Measurements from ENCODE around the gene TACC2.

TACC2 gene

GRCh38 chr10:122154031-122154544, 165.1 kb downstream of the TACC2 start:
- no peaks in the 10 kb centered on the region for H3K36me3 ChIP-seq (ENCODE audit: control insufficient read depth, insufficient read depth, low read length)
- DNase-seq: no peak
- H3K27ac ChIP-seq (ENCODE audit: insufficient read depth, low read length, poor library complexity, severe bottlenecking): no peak overlapping the region
- no peaks in the 10 kb centered on the region for H3K4me1 ChIP-seq (ENCODE audit: control insufficient read depth, insufficient read depth, low read length, poor library complexity, severe bottlenecking)
- no peak overlapping the region for H3K4me3 ChIP-seq (ENCODE audit: insufficient read depth, low read depth, low read length, poor library complexity, severe bottlenecking)
- H3K9me3 ChIP-seq (ENCODE audit: control insufficient read depth, low read length): no peaks in the 10 kb centered on the region
- H3K27me3 ChIP-seq (replicated peaks; ENCODE audit: control insufficient read depth, insufficient read depth, low read length, poor library complexity, severe bottlenecking): no peaks in the 10 kb centered on the region

GRCh38 chr10:122154545-122155366, 165.8 kb downstream of the TACC2 start:
- H3K4me1 ChIP-seq (ENCODE audit: control insufficient read depth, insufficient read depth, low read length, poor library complexity, severe bottlenecking): no peaks in the 10 kb centered on the region
- no peaks in the 10 kb centered on the region for H3K36me3 ChIP-seq (ENCODE audit: control insufficient read depth, insufficient read depth, low read length)
- no peak overlapping the region for H3K27ac ChIP-seq (ENCODE audit: insufficient read depth, low read length, poor library complexity, severe bottlenecking)
- H3K4me3 ChIP-seq (ENCODE audit: insufficient read depth, low read depth, low read length, poor library complexity, severe bottlenecking): no peak overlapping the region
- H3K9me3 ChIP-seq (ENCODE audit: control insufficient read depth, low read length): no peaks in the 10 kb centered on the region
- no peaks in the 10 kb centered on the region for H3K27me3 ChIP-seq (replicated peaks; ENCODE audit: control insufficient read depth, insufficient read depth, low read length, poor library complexity, severe bottlenecking)
- no peak for DNase-seq

GRCh38 chr10:122157451-122157850, 168.5 kb downstream of the TACC2 start:
- no peaks in the 10 kb centered on the region for H3K4me1 ChIP-seq (ENCODE audit: control insufficient read depth, insufficient read depth, low read length, poor library complexity, severe bottlenecking)
- no peak for DNase-seq

GRCh38 chr10:122158362-122158761, 169.4 kb downstream of the TACC2 start:
- DNase-seq: no peak
- peaks cover 3% of the 10 kb centered on the region for H3K27me3 ChIP-seq (replicated peaks; ENCODE audit: control insufficient read depth, insufficient read depth, low read length, poor library complexity, severe bottlenecking)

More at GRCh38 chr10:122157451-122157850, 168.5 kb downstream of the TACC2 start:
- Histone ChIP-seq H3K36me3 (ENCODE audit: control insufficient read depth, insufficient read depth, low read length) (no peaks in the 10 kb centered on the region), H3K4me3 (ENCODE audit: insufficient read depth, low read depth, low read length, poor library complexity, severe bottlenecking) (no peak overlapping the region), H3K27me3 (replicated peaks; ENCODE audit: control insufficient read depth, insufficient read depth, low read length, poor library complexity, severe bottlenecking) (peaks cover under 1% of the 10 kb centered on the region), H3K27ac (ENCODE audit: insufficient read depth, low read length, poor library complexity, severe bottlenecking) (no peak overlapping the region), H3K9me3 (ENCODE audit: control insufficient read depth, low read length) (no peaks in the 10 kb centered on the region)

GRCh38 chr10:122159141-122159970, 170.4 kb downstream of the TACC2 start:
- Histone ChIP-seq H3K27me3 (replicated peaks; ENCODE audit: control insufficient read depth, insufficient read depth, low read length, poor library complexity, severe bottlenecking) (peaks cover 7% of the 10 kb centered on the region), H3K27ac (ENCODE audit: insufficient read depth, low read length, poor library complexity, severe bottlenecking) (no peak overlapping the region), H3K9me3 (ENCODE audit: control insufficient read depth, low read length) (no peaks in the 10 kb centered on the region), H3K36me3 (ENCODE audit: control insufficient read depth, insufficient read depth, low read length) (no peaks in the 10 kb centered on the region), H3K4me1 (ENCODE audit: control insufficient read depth, insufficient read depth, low read length, poor library complexity, severe bottlenecking) (no peaks in the 10 kb centered on the region), H3K4me3 (ENCODE audit: insufficient read depth, low read depth, low read length, poor library complexity, severe bottlenecking) (no peak overlapping the region)
- DNase-seq: no peak

More at GRCh38 chr10:122158362-122158761, 169.4 kb downstream of the TACC2 start:
- Histone ChIP-seq H3K36me3 (ENCODE audit: control insufficient read depth, insufficient read depth, low read length) (no peaks in the 10 kb centered on the region), H3K27ac (ENCODE audit: insufficient read depth, low read length, poor library complexity, severe bottlenecking) (no peak overlapping the region), H3K4me3 (ENCODE audit: insufficient read depth, low read depth, low read length, poor library complexity, severe bottlenecking) (no peak overlapping the region), H3K9me3 (ENCODE audit: control insufficient read depth, low read length) (no peaks in the 10 kb centered on the region), H3K4me1 (ENCODE audit: control insufficient read depth, insufficient read depth, low read length, poor library complexity, severe bottlenecking) (no peaks in the 10 kb centered on the region)

GRCh38 chr10:122161795-122162194, 172.8 kb downstream of the TACC2 start:
- H3K4me3 ChIP-seq (ENCODE audit: insufficient read depth, low read depth, low read length, poor library complexity, severe bottlenecking): no peak overlapping the region
- no peak overlapping the region for H3K27ac ChIP-seq (ENCODE audit: insufficient read depth, low read length, poor library complexity, severe bottlenecking)
- no peaks in the 10 kb centered on the region for H3K4me1 ChIP-seq (ENCODE audit: control insufficient read depth, insufficient read depth, low read length, poor library complexity, severe bottlenecking)
- DNase-seq: no peak
- no peaks in the 10 kb centered on the region for H3K36me3 ChIP-seq (ENCODE audit: control insufficient read depth, insufficient read depth, low read length)
- no peaks in the 10 kb centered on the region for H3K9me3 ChIP-seq (ENCODE audit: control insufficient read depth, low read length)
- peaks cover 10% of the 10 kb centered on the region for H3K27me3 ChIP-seq (replicated peaks; ENCODE audit: control insufficient read depth, insufficient read depth, low read length, poor library complexity, severe bottlenecking)

GRCh38 chr10:122162671-122163173, 173.8 kb downstream of the TACC2 start:
- peaks cover 10% of the 10 kb centered on the region for H3K27me3 ChIP-seq (replicated peaks; ENCODE audit: control insufficient read depth, insufficient read depth, low read length, poor library complexity, severe bottlenecking)

GRCh38 chr10:122163174-122164022, 174.4 kb downstream of the TACC2 start:
- no peak for DNase-seq
- no peak overlapping the region for H3K27ac ChIP-seq (ENCODE audit: insufficient read depth, low read length, poor library complexity, severe bottlenecking)
- no peak overlapping the region for H3K4me3 ChIP-seq (ENCODE audit: insufficient read depth, low read depth, low read length, poor library complexity, severe bottlenecking)
- no peaks in the 10 kb centered on the region for H3K36me3 ChIP-seq (ENCODE audit: control insufficient read depth, insufficient read depth, low read length)
- peaks cover 10% of the 10 kb centered on the region for H3K27me3 ChIP-seq (replicated peaks; ENCODE audit: control insufficient read depth, insufficient read depth, low read length, poor library complexity, severe bottlenecking)
- H3K4me1 ChIP-seq (ENCODE audit: control insufficient read depth, insufficient read depth, low read length, poor library complexity, severe bottlenecking): no peaks in the 10 kb centered on the region
- no peaks in the 10 kb centered on the region for H3K9me3 ChIP-seq (ENCODE audit: control insufficient read depth, low read length)

More at GRCh38 chr10:122162671-122163173, 173.8 kb downstream of the TACC2 start:
- H3K36me3 ChIP-seq (ENCODE audit: control insufficient read depth, insufficient read depth, low read length): no peaks in the 10 kb centered on the region
- no peaks in the 10 kb centered on the region for H3K4me1 ChIP-seq (ENCODE audit: control insufficient read depth, insufficient read depth, low read length, poor library complexity, severe bottlenecking)
- H3K4me3 ChIP-seq (ENCODE audit: insufficient read depth, low read depth, low read length, poor library complexity, severe bottlenecking): no peak overlapping the region
- H3K9me3 ChIP-seq (ENCODE audit: control insufficient read depth, low read length): no peaks in the 10 kb centered on the region
- H3K27ac ChIP-seq (ENCODE audit: insufficient read depth, low read length, poor library complexity, severe bottlenecking): no peak overlapping the region
- DNase-seq: no peak

GRCh38 chr10:122164023-122164601, 175.1 kb downstream of the TACC2 start:
- Histone ChIP-seq H3K27ac (ENCODE audit: insufficient read depth, low read length, poor library complexity, severe bottlenecking) (no peak overlapping the region), H3K4me1 (ENCODE audit: control insufficient read depth, insufficient read depth, low read length, poor library complexity, severe bottlenecking) (no peaks in the 10 kb centered on the region), H3K36me3 (ENCODE audit: control insufficient read depth, insufficient read depth, low read length) (no peaks in the 10 kb centered on the region), H3K27me3 (replicated peaks; ENCODE audit: control insufficient read depth, insufficient read depth, low read length, poor library complexity, severe bottlenecking) (peaks cover 10% of the 10 kb centered on the region), H3K4me3 (ENCODE audit: insufficient read depth, low read depth, low read length, poor library complexity, severe bottlenecking) (no peak overlapping the region), H3K9me3 (ENCODE audit: control insufficient read depth, low read length) (no peaks in the 10 kb centered on the region)
- DNase-seq: no peak
